GM13977 (cell line): ENCODE data around the gene AHRR.

Experiments used
- DNase-seq: peaks from one replicate; pipeline ENCODE4 v3.0.0; 2012; ENCODE audit warnings: low spot score
- CTCF ChIP-seq: IDR thresholded peaks from 2 replicates; pipeline ENCODE4 v1.5.1; 2012; ENCODE audit warnings: mild to moderate bottlenecking, control low read depth; ENCODE audit not compliant: insufficient read depth; ENCODE audit errors: extremely low read depth, missing control alignments
- in situ Hi-C: fragments of 300-500 bp; cut with MboI; formaldehyde crosslinking; loops from one replicate; pipeline ENCODE4 v1.12.0; 2022; ENCODE audit warnings: low sequenced_read_pairs, low pct_unique_long_range_greater_than_20kb, mixed read lengths, inconsistent platforms; ENCODE audit not compliant: unreplicated experiment

Gene AHRR

DNA sequence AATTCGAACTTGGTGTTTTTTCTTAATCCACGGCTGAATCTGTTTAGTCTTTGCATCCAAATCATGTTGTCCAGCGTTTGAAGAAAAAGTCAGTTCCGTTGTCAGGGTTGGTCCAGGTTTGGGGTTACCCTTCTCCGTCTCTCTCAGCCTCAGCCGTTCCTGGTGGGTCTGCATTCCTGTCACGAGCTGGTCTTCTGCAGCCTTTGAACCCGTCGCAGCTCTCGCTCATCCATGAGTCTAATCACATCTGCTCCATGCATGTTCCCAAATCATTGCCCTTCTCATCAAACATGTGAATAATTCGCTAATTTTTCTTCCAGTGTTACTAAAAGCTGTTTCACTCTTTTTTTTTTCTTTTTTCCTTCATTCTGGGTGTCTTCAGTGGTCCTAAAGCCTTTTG, 82.5 kb downstream of the AHRR start:
- in situ Hi-C loops = no loop called here
- no peak for DNase-seq

GRCh38 chr5:404666-405241, 83.2 kb downstream of the AHRR start:
- DNase-seq = no peak
- in situ Hi-C loops = no loop called here

More for the DNA sequence above, 82.5 kb downstream of the AHRR start:
- no peak for TF ChIP-seq CTCF

GRCh38 chr5:405421-405820, 83.9 kb downstream of the AHRR start:
- DNase-seq = no peak
- no peak for TF ChIP-seq CTCF
- in situ Hi-C loops = no loop called here

More at GRCh38 chr5:404666-405241, 83.2 kb downstream of the AHRR start:
- TF ChIP-seq CTCF = no peak

GRCh38 chr5:406041-406440, 84.5 kb downstream of the AHRR start:
- in situ Hi-C loops = no loop called here
- no peak for DNase-seq
- no peak for TF ChIP-seq CTCF

DNA sequence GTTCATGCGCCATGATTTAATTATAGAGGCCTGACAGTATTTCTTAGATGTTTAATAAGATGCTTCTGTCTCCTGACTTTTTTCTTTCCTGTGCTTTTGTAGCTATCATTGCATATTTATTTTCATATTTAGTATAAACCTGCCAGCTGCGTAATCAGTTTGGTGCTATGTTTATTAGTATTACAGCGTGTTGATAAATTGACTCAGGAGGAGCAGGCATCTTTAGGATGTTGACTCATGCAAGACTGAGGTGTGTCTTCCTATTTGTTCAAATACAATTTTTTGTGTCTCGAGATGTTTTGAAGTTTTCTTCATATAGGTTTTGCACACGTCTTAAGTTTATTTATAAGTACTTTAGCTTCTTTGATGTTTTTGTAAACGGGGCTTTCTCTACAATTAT, 85.5 kb downstream of the AHRR start:
- in situ Hi-C loops = no loop called here
- no peak for DNase-seq

DNA sequence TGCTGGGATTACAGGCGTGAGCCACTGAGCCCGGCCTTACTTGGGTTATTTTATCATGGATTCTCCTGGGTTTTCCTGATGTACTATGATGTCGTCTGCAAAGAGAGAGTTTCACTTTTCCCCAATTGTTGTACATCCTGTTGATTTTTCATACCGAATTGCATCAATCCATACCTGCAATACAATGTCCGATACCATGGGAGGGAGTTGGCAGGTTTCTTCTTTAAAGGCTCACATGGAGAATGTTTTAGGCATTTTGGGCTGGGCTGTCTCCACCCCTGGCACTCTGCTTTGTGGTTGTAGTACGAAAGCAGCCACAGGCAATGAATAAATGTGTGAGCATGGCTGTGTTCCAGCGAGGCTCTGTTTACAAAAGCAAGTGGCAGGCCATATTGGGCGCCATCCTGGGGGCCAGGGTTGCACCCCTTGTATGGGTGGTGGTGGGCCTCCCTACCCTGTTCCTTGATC, 86.3 kb downstream of the AHRR start:
- in situ Hi-C loops = no loop called here
- no peak for TF ChIP-seq CTCF
- no peak for DNase-seq

More for the DNA sequence above, 85.5 kb downstream of the AHRR start:
- TF ChIP-seq CTCF = no peak

DNA sequence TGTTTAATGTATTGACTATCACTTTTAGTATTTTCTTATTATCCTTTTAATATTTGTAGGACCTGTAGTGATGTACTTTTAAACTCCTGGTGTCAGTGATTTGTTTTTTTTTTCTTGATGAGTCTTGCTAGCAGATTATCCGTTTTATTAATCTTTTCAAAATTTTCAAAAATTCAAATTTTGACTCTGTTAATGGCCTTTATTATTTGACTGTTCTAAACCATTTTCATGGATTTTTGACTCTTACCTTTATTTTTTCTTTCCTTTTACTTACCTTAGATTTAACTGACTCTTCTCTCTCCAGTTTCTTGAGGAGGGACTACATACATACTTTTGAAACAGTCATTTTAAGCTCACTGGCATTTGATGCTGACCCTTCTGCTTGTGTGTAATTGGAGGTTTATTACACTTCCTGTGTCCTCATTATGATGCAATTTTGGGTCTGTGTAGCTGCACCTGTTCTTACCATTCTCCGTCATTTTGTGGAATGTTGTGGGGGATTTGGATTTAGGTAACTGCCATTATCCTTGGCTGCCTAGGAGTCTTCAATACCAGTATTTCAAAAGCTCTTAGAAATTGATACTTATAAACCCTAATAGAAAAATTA, 89.5 kb downstream of the AHRR start:
- in situ Hi-C loops = no loop called here
- DNase-seq = no peak
- TF ChIP-seq CTCF = no peak
